MM.1S (cell line): ENCODE results near the gene LILRB5.
"Not testable (repeated sequence)": the region's sequence is repeated elsewhere in the genome, so short reads cannot be mapped to it uniquely, and the experiment has no call there.

Experiments
- EZH2 ChIP-seq: fragments of 300-600 bp; sonication (generic); optimal IDR thresholded peaks from 2 replicates; pipeline ENCODE3; 2017; ENCODE audit warnings: low read depth, mild to moderate bottlenecking, antibody characterized with exemption, low read length, mixed read lengths
- EZH2phosphoT487 ChIP-seq: fragments of 300-600 bp; sonication (generic); IDR thresholded peaks from 2 replicates; pipeline ENCODE4 v1.6.1; 2018; ENCODE audit warnings: antibody characterized with exemption, low read length
- TF ChIP-seq, protein P1 (sequence below): fragments of 300-600 bp; sonication (generic); IDR thresholded peaks from 2 replicates; pipeline ENCODE4 v1.5.1; 2016; ENCODE audit warnings: antibody characterized with exemption, low read length, mixed read lengths

DNA sequence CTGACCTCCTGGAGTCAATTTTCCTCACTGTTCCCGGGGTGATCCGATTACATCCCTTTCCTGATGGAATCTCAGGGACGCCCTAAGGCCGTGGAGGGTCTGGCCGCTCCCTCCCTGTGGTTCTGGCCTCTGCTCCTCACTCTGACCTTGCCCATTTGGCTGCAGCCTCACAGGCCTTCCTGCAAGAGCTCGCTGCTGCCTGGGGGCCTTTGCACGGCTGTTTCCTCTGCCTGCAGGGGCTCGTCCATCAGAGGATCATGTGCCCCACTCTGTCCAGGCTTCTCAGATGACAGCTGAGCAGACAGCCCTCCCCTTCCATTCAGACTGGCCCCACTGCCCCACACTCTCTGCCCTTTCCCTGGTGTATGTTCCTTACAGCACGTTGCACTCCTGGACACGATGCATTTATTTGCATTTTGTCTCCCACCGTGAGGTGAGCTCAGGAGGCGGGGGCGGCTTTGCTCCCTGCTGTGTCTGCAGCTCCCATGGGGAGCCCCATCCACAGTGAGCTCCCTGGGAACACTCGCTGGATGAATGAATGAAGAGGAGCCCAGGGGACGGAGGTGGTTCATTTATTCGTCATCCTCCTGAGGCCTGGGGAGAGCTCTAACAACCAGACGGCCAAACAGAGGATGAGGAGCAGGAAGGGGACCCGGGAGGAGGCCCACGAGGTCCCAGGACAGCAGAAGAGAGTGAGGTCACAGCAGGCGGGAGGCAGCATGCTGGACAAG is 39.4 kb downstream of the LILRB5 start:
- not testable (repeated sequence) for TF ChIP-seq EZH2, EZH2phosphoT487
- TF ChIP-seq, protein P1, sequence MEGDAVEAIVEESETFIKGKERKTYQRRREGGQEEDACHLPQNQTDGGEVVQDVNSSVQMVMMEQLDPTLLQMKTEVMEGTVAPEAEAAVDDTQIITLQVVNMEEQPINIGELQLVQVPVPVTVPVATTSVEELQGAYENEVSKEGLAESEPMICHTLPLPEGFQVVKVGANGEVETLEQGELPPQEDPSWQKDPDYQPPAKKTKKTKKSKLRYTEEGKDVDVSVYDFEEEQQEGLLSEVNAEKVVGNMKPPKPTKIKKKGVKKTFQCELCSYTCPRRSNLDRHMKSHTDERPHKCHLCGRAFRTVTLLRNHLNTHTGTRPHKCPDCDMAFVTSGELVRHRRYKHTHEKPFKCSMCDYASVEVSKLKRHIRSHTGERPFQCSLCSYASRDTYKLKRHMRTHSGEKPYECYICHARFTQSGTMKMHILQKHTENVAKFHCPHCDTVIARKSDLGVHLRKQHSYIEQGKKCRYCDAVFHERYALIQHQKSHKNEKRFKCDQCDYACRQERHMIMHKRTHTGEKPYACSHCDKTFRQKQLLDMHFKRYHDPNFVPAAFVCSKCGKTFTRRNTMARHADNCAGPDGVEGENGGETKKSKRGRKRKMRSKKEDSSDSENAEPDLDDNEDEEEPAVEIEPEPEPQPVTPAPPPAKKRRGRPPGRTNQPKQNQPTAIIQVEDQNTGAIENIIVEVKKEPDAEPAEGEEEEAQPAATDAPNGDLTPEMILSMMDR: not testable (repeated sequence)
